Activated CD8-positive, alpha-beta memory T cell treated with anti-CD3 and anti-CD28 coated beads, Interleukin-2, amount 10 ng/mL, durations not matched to agents 7 days and 5 days (primary cell): ENCODE data around the gene PC. TPM values are rescaled to one million over a fixed set of nuclear protein-coding genes. Genes with fewer than 3 reads are reported as not detected.
"Not testable (repeated sequence)": the region's sequence is repeated elsewhere in the genome, so short reads cannot be mapped to it uniquely, and the experiment has no call there.

Source experiments
- ATAC-seq: fragments of 150-1000 bp; cut with Tn5 transposase; one replicate; pipeline ENCODE4 v1.10.0; 2021; ENCODE audit warnings: moderate library complexity
- CTCF ChIA-PET: fragments of 350-600 bp; sonication (Branson Sonifier 250); formaldehyde crosslinking; loops from one replicate; lab custom pipeline; 2021; ENCODE audit warnings: antibody characterized with exemption; lab: Charles Lee
- DNase-seq: peaks from one replicate; pipeline ENCODE4 v3.0.0-alpha.2; 2020
- H3K27ac Mint-ChIP-seq: one replicate; pipeline ENCODE4 v1.8.0; 2021; ENCODE audit warnings: mild to moderate bottlenecking, mixed read lengths
- H3K27me3 Mint-ChIP-seq: one replicate; pipeline ENCODE4 v1.8.0; 2021; ENCODE audit warnings: mixed read lengths
- H3K36me3 Mint-ChIP-seq: one replicate; pipeline ENCODE4 v1.8.0; 2021; ENCODE audit warnings: mild to moderate bottlenecking, mixed read lengths
- H3K4me1 Mint-ChIP-seq: one replicate; pipeline ENCODE4 v1.8.0; 2021; ENCODE audit warnings: mixed read lengths
- H3K4me3 Mint-ChIP-seq: one replicate; pipeline ENCODE4 v1.8.0; 2021; ENCODE audit warnings: mild to moderate bottlenecking, moderate library complexity, mixed read lengths
- H3K9me3 Mint-ChIP-seq: one replicate; pipeline ENCODE4 v1.8.0; 2022; ENCODE audit warnings: low read depth, mixed read lengths
- total RNA-seq, 2 experiments: library from RNA; stranded (reverse); gene quantifications; one replicate each; pipeline ENCODE4 v1.2.3, GENCODE V29; 2021

The PC gene
- total RNA-seq, 2 experiments from 2014 or later, result 10.1 to 11.3 TPM

- H3K9me3 Mint-ChIP-seq, H3K36me3 Mint-ChIP-seq, H3K4me3 Mint-ChIP-seq, H3K27ac Mint-ChIP-seq, DNase-seq, ATAC-seq: not testable (repeated sequence)
- CTCF ChIA-PET, result interaction anchor here (1.4 kb wide), 1 partner anchor 14 kb away, joined by 3 read pairs; no protein-coding TSS in a partner anchor
- Mint-ChIP-seq H3K4me1 (peaks cover 19% of the 10 kb centered on the region), H3K27me3 (peaks cover 15% of the 10 kb centered on the region)
These were observed 3.6 kb upstream of the PC start for GRCh38 chr11:66961691-66962213.

- no peaks in the 10 kb centered on the region for H3K36me3 Mint-ChIP-seq
- peak overlapping the region; percentile 69 for H3K27ac Mint-ChIP-seq
- CTCF ChIA-PET, result interaction anchor here (0.9 to 1.3 kb wide), 4 partner anchors 12 to 209 kb away, joined by 3 to 5 read pairs (median 3); no protein-coding TSS in a partner anchor
- DNase-seq, result no peak
- peaks cover 9% of the 10 kb centered on the region for H3K27me3 Mint-ChIP-seq
- H3K9me3 Mint-ChIP-seq, result no peaks in the 10 kb centered on the region
- no peak for ATAC-seq
- peak overlapping the region; percentile 78 for H3K4me3 Mint-ChIP-seq
- peaks cover 15% of the 10 kb centered on the region for H3K4me1 Mint-ChIP-seq
These were observed 732 bp upstream of the PC start for GRCh38 chr11:66958956-66959274.

- no peaks in the 10 kb centered on the region for H3K36me3 Mint-ChIP-seq
- no peaks in the 10 kb centered on the region for H3K9me3 Mint-ChIP-seq
- H3K4me3 Mint-ChIP-seq, result peak overlapping the region; percentile 78
- peak overlapping the region; percentile 33 for H3K27ac Mint-ChIP-seq
- ATAC-seq (peak; percentile 44), DNase-seq (no peak)
- CTCF ChIA-PET, result no interaction called here
- H3K27me3 Mint-ChIP-seq, result peaks cover 9% of the 10 kb centered on the region
- peaks cover 15% of the 10 kb centered on the region for H3K4me1 Mint-ChIP-seq
These were observed 282 bp downstream of the PC start for GRCh38 chr11:66957971-66958231.

- peaks cover 15% of the 10 kb centered on the region for H3K4me1 Mint-ChIP-seq
- no peak overlapping the region for H3K27ac Mint-ChIP-seq
- peaks cover 9% of the 10 kb centered on the region for H3K27me3 Mint-ChIP-seq
- ATAC-seq (no peak), DNase-seq (peak; percentile 45)
- CTCF ChIA-PET, result interaction anchor here (0.9 kb wide), 1 partner anchor 62 kb away, joined by 3 read pairs; no protein-coding TSS in a partner anchor
- peak overlapping the region; percentile 36 for H3K4me3 Mint-ChIP-seq
- H3K9me3 Mint-ChIP-seq, result no peaks in the 10 kb centered on the region
- no peaks in the 10 kb centered on the region for H3K36me3 Mint-ChIP-seq
These were observed 1.4 kb downstream of the PC start for GRCh38 chr11:66956689-66957290.

- Mint-ChIP-seq H3K27ac (no peak overlapping the region), H3K36me3 (no peaks in the 10 kb centered on the region), H3K9me3 (no peaks in the 10 kb centered on the region), H3K27me3 (no peaks in the 10 kb centered on the region), H3K4me3 (no peak overlapping the region), H3K4me1 (peaks cover 6% of the 10 kb centered on the region)
- no peak for ATAC-seq
- no peak for DNase-seq
- CTCF ChIA-PET, result no interaction called here
These were observed 4.9 kb downstream of the PC start for GRCh38 chr11:66953081-66953833.

GRCh38 chr11:66951927-66952337 is 6.3 kb downstream of the PC start:
- CTCF ChIA-PET, result no interaction called here
- DNase-seq (no peak), ATAC-seq (no peak)
- no peaks in the 10 kb centered on the region for H3K27me3 Mint-ChIP-seq
- H3K4me3 Mint-ChIP-seq, result no peak overlapping the region
- H3K9me3 Mint-ChIP-seq, result no peaks in the 10 kb centered on the region
- H3K4me1 Mint-ChIP-seq, result peaks cover 3% of the 10 kb centered on the region
- H3K27ac Mint-ChIP-seq, result no peak overlapping the region
- no peaks in the 10 kb centered on the region for H3K36me3 Mint-ChIP-seq

GRCh38 chr11:66951135-66951534 is 7.0 kb downstream of the PC start:
- ATAC-seq (no peak), DNase-seq (no peak)
- Mint-ChIP-seq H3K4me3 (no peak overlapping the region), H3K4me1 (no peaks in the 10 kb centered on the region), H3K36me3 (no peaks in the 10 kb centered on the region), H3K9me3 (no peaks in the 10 kb centered on the region), H3K27me3 (no peaks in the 10 kb centered on the region), H3K27ac (no peak overlapping the region)
- CTCF ChIA-PET, result no interaction called here

GRCh38 chr11:66950112-66950535 is 8.1 kb downstream of the PC start:
- CTCF ChIA-PET, result no interaction called here
- H3K36me3 Mint-ChIP-seq, result no peaks in the 10 kb centered on the region
- H3K4me3 Mint-ChIP-seq, result no peak overlapping the region
- no peak overlapping the region for H3K27ac Mint-ChIP-seq
- no peaks in the 10 kb centered on the region for H3K9me3 Mint-ChIP-seq
- DNase-seq, result no peak
- no peaks in the 10 kb centered on the region for H3K27me3 Mint-ChIP-seq
- no peaks in the 10 kb centered on the region for H3K4me1 Mint-ChIP-seq
- ATAC-seq, result peak; percentile 20

GRCh38 chr11:66938582-66939135 is 19.5 kb downstream of the PC start:
- CTCF ChIA-PET, result no interaction called here
- ATAC-seq, result no peak
- H3K9me3 Mint-ChIP-seq, result no peaks in the 10 kb centered on the region
- H3K4me1 Mint-ChIP-seq, result no peaks in the 10 kb centered on the region
- H3K4me3 Mint-ChIP-seq, result no peak overlapping the region
- DNase-seq, result no peak
- peaks cover 3% of the 10 kb centered on the region for H3K27me3 Mint-ChIP-seq
- no peak overlapping the region for H3K27ac Mint-ChIP-seq
- no peaks in the 10 kb centered on the region for H3K36me3 Mint-ChIP-seq

GRCh38 chr11:66937193-66937733 is 20.9 kb downstream of the PC start:
- no peak for DNase-seq
- Mint-ChIP-seq H3K27ac (no peak overlapping the region), H3K4me1 (no peaks in the 10 kb centered on the region), H3K4me3 (no peak overlapping the region), H3K9me3 (no peaks in the 10 kb centered on the region), H3K27me3 (peaks cover 10% of the 10 kb centered on the region), H3K36me3 (no peaks in the 10 kb centered on the region)
- ATAC-seq, result no peak
- CTCF ChIA-PET, result interaction anchor here (1.2 kb wide), 2 partner anchors 21 to 49 kb away, joined by 3 read pairs; no protein-coding TSS in a partner anchor

- H3K9me3 Mint-ChIP-seq, result no peaks in the 10 kb centered on the region
- ATAC-seq, result no peak
- DNase-seq, result no peak
- H3K27ac Mint-ChIP-seq, result no peak overlapping the region
- peaks cover 10% of the 10 kb centered on the region for H3K27me3 Mint-ChIP-seq
- H3K36me3 Mint-ChIP-seq, result no peaks in the 10 kb centered on the region
- CTCF ChIA-PET, result interaction anchor here (1.2 to 1.5 kb wide), 3 partner anchors 20 to 49 kb away, joined by 3 to 4 read pairs (median 3); partner anchors contain the start of gene C11orf86
- H3K4me1 Mint-ChIP-seq, result no peaks in the 10 kb centered on the region
- no peak overlapping the region for H3K4me3 Mint-ChIP-seq
These were observed 21.9 kb downstream of the PC start for GRCh38 chr11:66936311-66936711.

GRCh38 chr11:66934950-66935779 is 23.0 kb downstream of the PC start:
- Mint-ChIP-seq H3K27me3 (peaks cover 10% of the 10 kb centered on the region), H3K4me3 (no peak overlapping the region), H3K4me1 (no peaks in the 10 kb centered on the region), H3K27ac (no peak overlapping the region), H3K9me3 (no peaks in the 10 kb centered on the region), H3K36me3 (no peaks in the 10 kb centered on the region)
- DNase-seq (no peak), ATAC-seq (no peak)
- CTCF ChIA-PET, result interaction anchor here (1.5 kb wide), 1 partner anchor 41 kb away, joined by 4 read pairs; the partner anchor contains the start of gene C11orf86

GRCh38 chr11:66933531-66933930 is 24.7 kb downstream of the PC start:
- no peaks in the 10 kb centered on the region for H3K4me1 Mint-ChIP-seq
- CTCF ChIA-PET, result no interaction called here

More at GRCh38 chr11:66933531-66933930, 24.7 kb downstream of the PC start:
- Mint-ChIP-seq H3K27ac (no peak overlapping the region), H3K36me3 (no peaks in the 10 kb centered on the region), H3K9me3 (no peaks in the 10 kb centered on the region), H3K4me3 (no peak overlapping the region), H3K27me3 (peaks cover 12% of the 10 kb centered on the region)
- ATAC-seq (no peak), DNase-seq (no peak)
